BJ (cell line): ENCODE measurements around the gene CDKAL1. TPM values are rescaled to one million over a fixed set of nuclear protein-coding genes. Genes with fewer than 3 reads are reported as not detected.

Experiments
- CTCF ChIA-PET: fragments of 350-600 bp; formaldehyde crosslinking; extraction: SDS; loops from one replicate; lab custom pipeline; 2021; ENCODE audit warnings: antibody characterized with exemption, inconsistent platforms; lab: Yijun Ruan, JAX
- POLR2A ChIA-PET: fragments of 300-600 bp; sonication (Branson Sonifier 250); formaldehyde crosslinking; extraction: SDS; loops from one replicate; lab custom pipeline; 2021; ENCODE audit warnings: antibody characterized with exemption; lab: Charles Lee
- DNase-seq: peaks from one replicate; pipeline ENCODE4 v3.0.0-alpha.2; 2011; ENCODE audit warnings: low read depth
- H3K27me3 ChIP-seq: 2 replicates; pipeline ENCODE4 v1.6.0; 2011; ENCODE audit warnings: low read length; ENCODE audit not compliant: control insufficient read depth, insufficient read depth
- H3K36me3 ChIP-seq: 2 replicates; pipeline ENCODE4 v1.5.1; 2011; ENCODE audit warnings: low read length; ENCODE audit not compliant: control insufficient read depth, insufficient read depth
- H3K4me3 ChIP-seq: 2 replicates; pipeline ENCODE4 v1.5.1; 2011; ENCODE audit warnings: low read depth, mild to moderate bottlenecking, control low read depth, low read length
- polyA plus RNA-seq: library from polyadenylated mRNA; depleted of rRNA; stranded (reverse); fragments of >200 nt; gene quantifications from 2 replicates; pipeline ENCODE4 v1.2.3, GENCODE V29; 2011
- TF ChIP-seq, protein P1 (sequence below): IDR thresholded peaks from 2 replicates; pipeline ENCODE4 v1.5.1; 2011; ENCODE audit warnings: low read depth, mild to moderate bottlenecking, control low read depth, inconsistent platforms, low read length, moderate library complexity; ENCODE audit not compliant: insufficient read depth

Gene CDKAL1
- polyA plus RNA-seq, 1 experiment, result 3.8 TPM

DNA sequence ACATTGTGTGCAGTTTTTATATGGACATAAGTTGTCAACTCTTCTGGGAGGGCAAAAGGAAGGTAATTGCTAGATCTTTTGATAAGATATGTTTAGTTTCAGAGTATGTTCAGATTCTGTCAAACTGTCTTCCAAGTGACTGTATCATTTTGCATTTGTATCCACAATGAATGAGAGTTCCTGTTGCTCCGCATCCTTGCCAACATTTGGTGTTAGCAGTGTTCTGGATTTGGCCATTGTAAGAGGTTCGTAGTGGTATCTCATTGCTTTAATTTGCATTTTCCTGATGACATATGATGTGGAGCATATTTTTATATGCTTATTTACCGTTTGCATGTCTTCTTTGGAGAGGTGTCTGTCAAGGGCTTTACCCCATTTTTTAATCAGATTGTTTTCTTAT lies 150.2 kb downstream of the CDKAL1 start:
- TF ChIP-seq, protein P1, sequence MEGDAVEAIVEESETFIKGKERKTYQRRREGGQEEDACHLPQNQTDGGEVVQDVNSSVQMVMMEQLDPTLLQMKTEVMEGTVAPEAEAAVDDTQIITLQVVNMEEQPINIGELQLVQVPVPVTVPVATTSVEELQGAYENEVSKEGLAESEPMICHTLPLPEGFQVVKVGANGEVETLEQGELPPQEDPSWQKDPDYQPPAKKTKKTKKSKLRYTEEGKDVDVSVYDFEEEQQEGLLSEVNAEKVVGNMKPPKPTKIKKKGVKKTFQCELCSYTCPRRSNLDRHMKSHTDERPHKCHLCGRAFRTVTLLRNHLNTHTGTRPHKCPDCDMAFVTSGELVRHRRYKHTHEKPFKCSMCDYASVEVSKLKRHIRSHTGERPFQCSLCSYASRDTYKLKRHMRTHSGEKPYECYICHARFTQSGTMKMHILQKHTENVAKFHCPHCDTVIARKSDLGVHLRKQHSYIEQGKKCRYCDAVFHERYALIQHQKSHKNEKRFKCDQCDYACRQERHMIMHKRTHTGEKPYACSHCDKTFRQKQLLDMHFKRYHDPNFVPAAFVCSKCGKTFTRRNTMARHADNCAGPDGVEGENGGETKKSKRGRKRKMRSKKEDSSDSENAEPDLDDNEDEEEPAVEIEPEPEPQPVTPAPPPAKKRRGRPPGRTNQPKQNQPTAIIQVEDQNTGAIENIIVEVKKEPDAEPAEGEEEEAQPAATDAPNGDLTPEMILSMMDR, result no peak
- DNase-seq, result no peak
- ChIA-PET POLR2A (no interaction called here), CTCF (no interaction called here)
- no peaks in the 10 kb centered on the region for H3K36me3 ChIP-seq
- no peak overlapping the region for H3K4me3 ChIP-seq
- H3K27me3 ChIP-seq, result no peaks in the 10 kb centered on the region

DNA sequence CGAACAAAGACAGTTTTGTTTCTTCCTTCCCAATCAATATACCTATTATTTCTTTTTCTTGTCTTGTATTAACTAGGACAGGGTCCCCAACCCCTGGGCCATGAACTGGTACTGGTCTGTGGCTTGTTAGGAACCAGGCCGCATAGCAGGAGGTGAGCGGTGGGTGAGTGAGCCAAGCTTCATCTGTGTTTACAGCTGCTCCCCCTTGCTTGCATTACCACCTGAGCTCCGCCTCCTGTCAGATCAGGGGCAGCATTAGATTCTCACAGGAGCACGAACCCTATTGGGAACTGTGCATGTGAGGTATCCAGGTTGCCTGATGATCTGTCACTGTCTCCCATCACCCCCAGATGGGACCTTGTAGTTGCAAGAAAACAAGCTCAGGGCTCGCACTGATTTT lies 151.9 kb downstream of the CDKAL1 start:
- Histone ChIP-seq H3K27me3 (no peaks in the 10 kb centered on the region), H3K36me3 (no peaks in the 10 kb centered on the region), H3K4me3 (no peak overlapping the region)
- ChIA-PET POLR2A (no interaction called here), CTCF (interaction anchor here (1.2 kb wide), 1 partner anchor 11 kb away, joined by 3 read pairs; no protein-coding TSS in a partner anchor)
- no peak for DNase-seq
- TF ChIP-seq, protein P1, result no peak

DNA sequence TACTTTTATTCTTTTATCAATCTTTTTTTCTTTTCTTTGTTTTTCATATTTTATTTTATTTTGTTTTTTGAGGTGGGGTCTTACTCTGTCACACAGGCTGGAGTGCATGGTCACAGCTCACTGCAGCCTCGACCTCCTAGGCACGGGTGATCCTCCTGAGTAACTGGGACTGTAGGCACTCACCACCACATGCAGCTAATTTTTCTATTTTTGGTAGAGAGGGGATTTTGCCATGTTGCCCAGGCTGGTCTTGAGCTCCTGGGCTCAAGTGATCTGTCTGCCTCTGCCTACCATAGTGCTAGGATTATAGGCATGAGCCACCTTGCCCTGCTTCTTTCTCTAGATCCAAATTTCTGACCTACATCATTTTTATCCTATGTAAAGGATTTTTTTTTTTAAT lies 153.2 kb downstream of the CDKAL1 start:
- Histone ChIP-seq H3K36me3 (no peaks in the 10 kb centered on the region), H3K27me3 (no peaks in the 10 kb centered on the region), H3K4me3 (no peak overlapping the region)
- CTCF ChIA-PET, result no interaction called here
- TF ChIP-seq, protein P1, result no peak
- POLR2A ChIA-PET, result no interaction called here
- DNase-seq, result no peak

DNA sequence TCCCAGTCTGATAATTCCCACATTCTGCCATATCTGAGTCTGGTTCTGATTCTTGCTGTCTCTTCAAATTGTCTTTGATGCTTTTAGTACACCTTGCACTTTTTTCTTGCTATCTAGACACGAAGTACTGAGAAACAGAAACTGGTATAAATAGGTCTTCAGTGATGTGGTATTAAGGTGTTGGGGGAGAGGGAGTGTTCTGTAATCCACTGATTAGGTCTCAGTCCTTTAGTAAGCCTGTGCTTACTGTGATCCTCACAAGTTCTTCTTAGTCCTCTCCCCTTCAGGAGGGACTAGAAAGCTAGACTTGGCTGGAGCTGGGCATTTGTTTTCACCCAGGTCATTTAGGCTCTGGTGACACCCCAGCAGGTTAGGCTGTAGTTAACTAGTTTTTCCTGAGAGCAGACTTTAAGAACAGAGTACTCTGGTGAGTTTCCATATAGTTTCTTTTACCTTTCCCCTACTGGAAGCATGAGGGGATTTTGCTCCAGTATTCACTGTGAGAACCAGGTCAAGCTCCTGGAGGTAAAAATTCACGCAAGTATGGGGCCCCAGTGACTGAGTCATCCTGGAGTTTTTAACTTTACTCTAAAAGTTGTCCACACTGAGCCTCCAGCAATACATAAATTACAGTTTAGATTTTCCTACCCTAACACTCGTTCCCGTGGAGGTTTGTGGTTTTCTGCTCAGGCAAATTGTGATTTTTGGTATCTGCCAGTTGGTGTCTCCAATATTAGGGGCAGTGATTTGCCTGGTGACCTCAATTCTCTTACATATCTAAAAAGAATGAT lies 154.6 kb downstream of the CDKAL1 start:
- POLR2A ChIA-PET, result no interaction called here
- DNase-seq, result no peak
- Histone ChIP-seq H3K4me3 (no peak overlapping the region), H3K27me3 (no peaks in the 10 kb centered on the region), H3K36me3 (no peaks in the 10 kb centered on the region)
- CTCF ChIA-PET, result no interaction called here
- TF ChIP-seq, protein P1, result no peak

DNA sequence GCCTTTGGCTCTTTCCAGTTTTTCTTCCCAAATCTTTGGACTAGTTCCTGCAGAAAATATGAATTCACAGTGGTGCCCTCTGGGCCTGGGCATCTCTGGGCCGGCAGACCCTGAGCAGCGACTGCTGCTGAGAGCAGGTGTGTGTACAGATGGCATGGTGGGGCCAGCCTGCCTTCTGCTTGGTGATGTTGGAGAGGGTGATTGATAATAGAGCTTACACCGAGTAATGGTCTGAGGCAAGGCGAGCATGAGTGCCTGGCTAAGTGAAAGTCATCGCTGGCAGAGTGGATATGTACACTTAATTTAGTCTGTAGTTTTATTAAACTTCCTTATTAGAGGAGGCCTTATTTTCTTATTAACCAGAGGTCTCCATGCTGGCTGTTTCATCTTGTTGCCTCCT lies 156.9 kb downstream of the CDKAL1 start:
- DNase-seq, result no peak
- Histone ChIP-seq H3K36me3 (no peaks in the 10 kb centered on the region), H3K27me3 (no peaks in the 10 kb centered on the region), H3K4me3 (no peak overlapping the region)
- TF ChIP-seq, protein P1, result no peak
- ChIA-PET CTCF (no interaction called here), POLR2A (no interaction called here)
